ENCODE data around the gene MRPL27. TPM values are rescaled to one million over a fixed set of nuclear protein-coding genes. Genes with fewer than 3 reads are reported as not detected.
A peak's percentile ranks its signal among the peaks of the same experiment; 100 is the strongest.

MRPL27 gene
- total RNA-seq, 2 experiments from 2014 or later = 54.6 to 55.8 TPM

- no peak for TF ChIP-seq CTCF (IDR thresholded peaks at IDR 0.05)
- intact Hi-C loops (cut with micrococcal nuclease) = no loop called here
- Mint-ChIP-seq H3K9me3 (no peaks in the 10 kb centered on the region), H3K36me3 (ENCODE audit: low read depth) (peaks cover 57% of the 10 kb centered on the region), H3K27ac (peak overlapping the region; percentile 98), H3K27me3 (no peaks in the 10 kb centered on the region), H3K4me3 (peak overlapping the region; percentile 94), H3K4me1 (ENCODE audit: low read depth) (peaks cover 21% of the 10 kb centered on the region)
- ChIA-PET CTCF (interaction anchor here (0.7 to 6.3 kb wide), 2 partner anchors 10 to 105 kb away, joined by 3 to 46 read pairs; no protein-coding TSS in a partner anchor), POLR2A (interaction anchor here (1.2 to 6.0 kb wide), 4 partner anchors 8 to 26 kb away, joined by 3 to 50 read pairs (median 10); partner anchors contain the start of genes LRRC59 and XYLT2)
- DNase-seq = no peak
- ATAC-seq = no peak
Measured at GRCh38 chr17:50371526-50371925, 1.5 kb downstream of the MRPL27 start.

GRCh38 chr17:50370052-50370451, 2.9 kb downstream of the MRPL27 start:
- Mint-ChIP-seq H3K27me3 (no peaks in the 10 kb centered on the region), H3K4me1 (ENCODE audit: low read depth) (peaks cover 21% of the 10 kb centered on the region), H3K36me3 (ENCODE audit: low read depth) (peaks cover 45% of the 10 kb centered on the region), H3K4me3 (no peak overlapping the region), H3K27ac (no peak overlapping the region), H3K9me3 (no peaks in the 10 kb centered on the region)
- TF ChIP-seq CTCF (IDR thresholded peaks at IDR 0.05) = no peak
- DNase-seq (no peak), ATAC-seq (no peak)
- CTCF ChIA-PET = interaction anchor here (1.5 to 6.3 kb wide), 3 partner anchors 8 to 27 kb away, joined by 3 to 46 read pairs (median 38); partner anchors contain the start of gene LRRC59
- intact Hi-C loops (cut with micrococcal nuclease) = no loop called here
- POLR2A ChIA-PET = interaction anchor here (1.7 to 6.0 kb wide), 3 partner anchors 7 to 27 kb away, joined by 8 to 50 read pairs (median 11); partner anchors contain the start of genes LRRC59 and XYLT2

GRCh38 chr17:50367401-50367800, 5.6 kb downstream of the MRPL27 start:
- POLR2A ChIA-PET = interaction anchor here (1.6 kb wide), 1 partner anchor 18 kb away, joined by 4 read pairs; no protein-coding TSS in a partner anchor
- H3K27ac Mint-ChIP-seq = no peak overlapping the region
- H3K27me3 Mint-ChIP-seq = no peaks in the 10 kb centered on the region
- H3K9me3 Mint-ChIP-seq = no peaks in the 10 kb centered on the region
- intact Hi-C loops (cut with micrococcal nuclease) = no loop called here
- peaks cover 30% of the 10 kb centered on the region for H3K36me3 Mint-ChIP-seq (ENCODE audit: low read depth)
- TF ChIP-seq CTCF (IDR thresholded peaks at IDR 0.05) = no peak
- ATAC-seq (no peak), DNase-seq (no peak)
- no peak overlapping the region for H3K4me3 Mint-ChIP-seq
- H3K4me1 Mint-ChIP-seq (ENCODE audit: low read depth) = peaks cover 17% of the 10 kb centered on the region
- CTCF ChIA-PET = interaction anchor here (1.2 to 5.4 kb wide), 2 partner anchors 30 to 327 kb away, joined by 3 to 38 read pairs; partner anchors contain the start of gene LRRC59

- Mint-ChIP-seq H3K27ac (no peak overlapping the region), H3K9me3 (no peaks in the 10 kb centered on the region), H3K27me3 (no peaks in the 10 kb centered on the region), H3K4me1 (ENCODE audit: low read depth) (peaks cover 14% of the 10 kb centered on the region), H3K36me3 (ENCODE audit: low read depth) (peaks cover 21% of the 10 kb centered on the region), H3K4me3 (no peak overlapping the region)
- no peak for ATAC-seq
- DNase-seq = no peak
- POLR2A ChIA-PET = interaction anchor here (0.6 to 5.8 kb wide), 5 partner anchors 7 to 69 kb away, joined by 3 to 50 read pairs (median 3); partner anchors contain the start of genes EME1, LRRC59 and MRPL27
- CTCF ChIA-PET = interaction anchor here (1.6 to 5.4 kb wide), 2 partner anchors 31 to 113 kb away, joined by 5 to 38 read pairs; partner anchors contain the start of genes LRRC59 and RSAD1
- intact Hi-C loops (cut with micrococcal nuclease) = no loop called here
- TF ChIP-seq CTCF (IDR thresholded peaks at IDR 0.05) = no peak
Measured at GRCh38 chr17:50365649-50366393, 7.2 kb downstream of the MRPL27 start.
